Hypothalamus (tissue), 51 donors: Measurements from ENCODE around the gene GRWD1.
A peak's percentile ranks its signal among the peaks of the same experiment; 100 is the strongest.
"Not testable (repeated sequence)": the region's sequence is repeated elsewhere in the genome, so short reads cannot be mapped to it uniquely, and the experiment has no call there.

Source experiments
- DNase-seq, 51 donors: peaks; one replicate each; lab custom pipeline; 2025; lab: John Stamatoyannopoulos, UW

The GRWD1 gene

GRCh38 chr19:48477067-48477685 is 31.4 kb downstream of the GRWD1 start:
- no peak for DNase-seq

GRCh38 chr19:48477698-48478338 is 32.0 kb downstream of the GRWD1 start:
- no peak for DNase-seq

GRCh38 chr19:48478339-48479256 is 32.8 kb downstream of the GRWD1 start:
- no peak for DNase-seq

GRCh38 chr19:48479686-48480085 is 33.9 kb downstream of the GRWD1 start:
- no peak for DNase-seq

- DNase-seq = peak in 40 of 51 donors; percentile 18 to 86 (median 54)
Measured at GRCh38 chr19:48480183-48480557, 34.4 kb downstream of the GRWD1 start.

GRCh38 chr19:48480558-48481500 is 35.0 kb downstream of the GRWD1 start:
- peak in 40 of 51 donors; percentile 15 to 86 (median 54) for DNase-seq

GRCh38 chr19:48481846-48482639 is 36.3 kb downstream of the GRWD1 start:
- DNase-seq = no peak

GRCh38 chr19:48483301-48483700 is 37.5 kb downstream of the GRWD1 start:
- DNase-seq = no peak

- peak in 1 of 51 donors; percentile 22 for DNase-seq
Measured at GRCh38 chr19:48484247-48484893, 38.6 kb downstream of the GRWD1 start.

GRCh38 chr19:48484931-48485612 is 39.3 kb downstream of the GRWD1 start:
- no peak for DNase-seq

- not testable (repeated sequence) for DNase-seq
Measured at GRCh38 chr19:48486706-48487105, 40.9 kb downstream of the GRWD1 start.

- no peak for DNase-seq
Measured at GRCh38 chr19:48487544-48487943, 41.8 kb downstream of the GRWD1 start.

GRCh38 chr19:48487948-48488347 is 42.2 kb downstream of the GRWD1 start:
- peak in 11 of 51 donors; percentile 8 to 73 (median 31) for DNase-seq

GRCh38 chr19:48488478-48488877 is 42.7 kb downstream of the GRWD1 start:
- not testable (repeated sequence) for DNase-seq

GRCh38 chr19:48489608-48490216 is 43.9 kb downstream of the GRWD1 start:
- DNase-seq = peak in 38 of 51 donors; percentile 5 to 72 (median 23)

GRCh38 chr19:48490981-48491792 is 45.4 kb downstream of the GRWD1 start:
- peak in 2 of 51 donors; percentile 23 to 29 for DNase-seq

GRCh38 chr19:48491793-48492123 is 46.0 kb downstream of the GRWD1 start:
- no peak for DNase-seq
